NT2/D1 (cell line): ENCODE measurements around the gene ATAD3C.
A peak's percentile ranks its signal among the peaks of the same experiment; 100 is the strongest.

ENCODE experiments used
- DNase-seq: peaks from one replicate; pipeline ENCODE4 v3.0.0-alpha.2; 2011; ENCODE audit warnings: low read depth, low spot score
- H3K27me3 ChIP-seq: 2 replicates; pipeline ENCODE4 v1.6.0; 2011; ENCODE audit warnings: mild to moderate bottlenecking; ENCODE audit not compliant: insufficient read length, insufficient read depth
- H3K36me3 ChIP-seq: 2 replicates; pipeline ENCODE4 v1.6.1; 2011; ENCODE audit warnings: mild to moderate bottlenecking, low read length, mixed read lengths; ENCODE audit not compliant: insufficient read depth, insufficient read length
- H3K4me1 ChIP-seq: 2 replicates; pipeline ENCODE4 v1.5.1; 2011; ENCODE audit not compliant: insufficient read depth, insufficient read length
- H3K4me3 ChIP-seq: 2 replicates; pipeline ENCODE4 v1.5.1; 2011; ENCODE audit warnings: low read depth; ENCODE audit not compliant: insufficient read length
- H3K9ac ChIP-seq: 2 replicates; pipeline ENCODE4 v1.6.0; 2011; ENCODE audit warnings: low read depth; ENCODE audit not compliant: insufficient read length
- H3K9me3 ChIP-seq: 2 replicates; pipeline ENCODE4 v1.5.1; 2011; ENCODE audit warnings: mild to moderate bottlenecking, low read length; ENCODE audit not compliant: insufficient read depth
- SUZ12 ChIP-seq: IDR thresholded peaks from 2 replicates; pipeline ENCODE4 v1.6.1; 2011; ENCODE audit not compliant: insufficient read length, insufficient read depth; ENCODE audit errors: extremely low read depth
- YY1 ChIP-seq: IDR thresholded peaks from 2 replicates; pipeline ENCODE4 v1.6.1; 2011; ENCODE audit not compliant: insufficient read length, insufficient read depth
- ZNF274 ChIP-seq: IDR thresholded peaks from 2 replicates; pipeline ENCODE4 v1.6.1; 2011; ENCODE audit warnings: mild to moderate bottlenecking, low read depth, low read length

ATAD3C gene

DNA sequence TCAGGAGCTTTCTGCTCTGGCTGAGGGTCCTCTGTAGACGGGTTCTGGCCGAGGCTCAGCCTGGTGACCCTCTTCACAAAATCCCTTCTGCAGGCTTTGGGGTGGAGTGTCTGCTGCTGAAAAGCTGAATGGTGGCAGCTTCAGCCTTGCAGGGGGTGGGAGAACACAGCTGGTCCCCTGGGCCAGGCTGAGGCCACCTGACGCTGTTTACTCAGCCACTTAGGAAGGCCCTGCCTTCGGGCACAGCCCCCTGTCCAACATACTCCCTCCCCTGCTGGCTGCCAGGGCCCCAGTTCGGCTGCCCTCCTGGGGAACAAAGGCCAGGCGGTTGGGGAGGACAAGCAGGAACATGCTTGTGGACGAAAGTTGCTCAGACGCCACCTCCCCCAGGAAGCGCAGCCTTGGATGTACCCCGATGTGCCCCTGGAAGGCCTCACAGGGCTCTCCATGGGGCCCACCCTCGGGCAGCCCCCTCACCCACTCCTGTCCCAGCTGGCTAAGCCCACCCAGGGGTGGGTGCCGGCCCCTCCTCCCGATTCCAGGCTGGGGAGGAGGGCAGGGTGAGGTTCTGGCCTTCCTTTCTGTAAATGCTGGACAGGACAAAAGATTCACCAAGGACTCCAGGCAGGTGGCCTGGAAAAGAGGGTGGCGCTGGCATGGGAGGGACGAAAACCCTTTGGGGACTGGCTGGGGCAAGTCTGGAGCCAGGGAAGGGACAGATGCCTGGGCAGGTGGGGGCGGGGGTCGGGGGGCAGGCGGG lies 28.2 kb upstream of the ATAD3C start, which contains the start of gene ANKRD65:
ANKRD65 (minus strand) TSS at position 130 of the 760 bp plus-strand sequence. CDS start 271 bp downstream, outside the sequence.
- no peaks in the 10 kb centered on the region for H3K9me3 ChIP-seq
- H3K9ac ChIP-seq: peak within 1 kb of the TSS; percentile 72
- TF ChIP-seq SUZ12 (no peak), ZNF274 (no peak), YY1 (no peak)
- no peaks in the 10 kb centered on the region for H3K27me3 ChIP-seq
- H3K4me1 ChIP-seq: peaks cover 25% of the 10 kb centered on the region
- no peaks in the 10 kb centered on the region for H3K36me3 ChIP-seq
- H3K4me3 ChIP-seq: peak within 1 kb of the TSS; percentile 21
- no peak for DNase-seq

- Histone ChIP-seq H3K9me3 (no peaks in the 10 kb centered on the region), H3K9ac (no peak overlapping the region), H3K27me3 (no peaks in the 10 kb centered on the region), H3K4me3 (no peak overlapping the region), H3K4me1 (peaks cover 26% of the 10 kb centered on the region), H3K36me3 (no peaks in the 10 kb centered on the region)
- no peak for DNase-seq
- no peak for TF ChIP-seq YY1
- no peak for TF ChIP-seq SUZ12
- no peak for TF ChIP-seq ZNF274
Measured at GRCh38 chr1:1421907-1422464, 27.5 kb upstream of the ATAD3C start.

- H3K9ac ChIP-seq: no peak overlapping the region
- no peaks in the 10 kb centered on the region for H3K36me3 ChIP-seq
- TF ChIP-seq SUZ12 (no peak), ZNF274 (no peak), YY1 (no peak)
- H3K4me1 ChIP-seq: peaks cover 26% of the 10 kb centered on the region
- H3K9me3 ChIP-seq: no peaks in the 10 kb centered on the region
- no peak for DNase-seq
- H3K27me3 ChIP-seq: no peaks in the 10 kb centered on the region
- no peak overlapping the region for H3K4me3 ChIP-seq
Measured at GRCh38 chr1:1422465-1423244, 26.8 kb upstream of the ATAD3C start.

- H3K27me3 ChIP-seq: no peaks in the 10 kb centered on the region
- H3K4me3 ChIP-seq: no peak overlapping the region
- H3K4me1 ChIP-seq: peaks cover 26% of the 10 kb centered on the region
- H3K9me3 ChIP-seq: no peaks in the 10 kb centered on the region
- no peak overlapping the region for H3K9ac ChIP-seq
- no peak for DNase-seq
- H3K36me3 ChIP-seq: no peaks in the 10 kb centered on the region
- no peak for TF ChIP-seq YY1
- no peak for TF ChIP-seq ZNF274
- TF ChIP-seq SUZ12: no peak
Measured at GRCh38 chr1:1423245-1423597, 26.3 kb upstream of the ATAD3C start.

DNA sequence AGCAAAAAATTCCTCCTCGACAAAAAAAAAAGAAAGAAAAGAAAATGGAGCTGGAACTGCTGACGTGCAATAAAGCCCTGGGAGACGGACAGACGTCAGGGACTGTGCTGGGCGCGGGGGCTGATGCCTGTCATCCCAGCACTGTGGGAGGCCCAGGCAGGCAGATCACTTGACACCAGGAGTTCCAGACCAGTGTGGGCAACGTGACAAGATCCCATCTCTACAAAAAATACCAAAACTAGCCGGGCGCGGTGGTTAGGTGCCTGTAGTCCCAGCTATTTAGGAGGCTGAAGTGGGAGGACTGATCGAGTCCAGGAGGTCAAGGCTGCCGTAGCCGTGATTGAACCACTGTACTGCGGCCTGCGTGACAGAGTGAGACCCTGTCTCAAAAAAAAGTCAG lies 24.8 kb upstream of the ATAD3C start:
- Histone ChIP-seq H3K4me3 (no peak overlapping the region), H3K9me3 (no peaks in the 10 kb centered on the region), H3K4me1 (peaks cover 17% of the 10 kb centered on the region), H3K36me3 (no peaks in the 10 kb centered on the region), H3K9ac (no peak overlapping the region), H3K27me3 (no peaks in the 10 kb centered on the region)
- DNase-seq: no peak
- TF ChIP-seq ZNF274: no peak

- TF ChIP-seq YY1 (no peak), ZNF274 (no peak), SUZ12 (no peak)
- no peaks in the 10 kb centered on the region for H3K9me3 ChIP-seq
Measured at GRCh38 chr1:1425426-1425752, 24.1 kb upstream of the ATAD3C start.

DNA sequence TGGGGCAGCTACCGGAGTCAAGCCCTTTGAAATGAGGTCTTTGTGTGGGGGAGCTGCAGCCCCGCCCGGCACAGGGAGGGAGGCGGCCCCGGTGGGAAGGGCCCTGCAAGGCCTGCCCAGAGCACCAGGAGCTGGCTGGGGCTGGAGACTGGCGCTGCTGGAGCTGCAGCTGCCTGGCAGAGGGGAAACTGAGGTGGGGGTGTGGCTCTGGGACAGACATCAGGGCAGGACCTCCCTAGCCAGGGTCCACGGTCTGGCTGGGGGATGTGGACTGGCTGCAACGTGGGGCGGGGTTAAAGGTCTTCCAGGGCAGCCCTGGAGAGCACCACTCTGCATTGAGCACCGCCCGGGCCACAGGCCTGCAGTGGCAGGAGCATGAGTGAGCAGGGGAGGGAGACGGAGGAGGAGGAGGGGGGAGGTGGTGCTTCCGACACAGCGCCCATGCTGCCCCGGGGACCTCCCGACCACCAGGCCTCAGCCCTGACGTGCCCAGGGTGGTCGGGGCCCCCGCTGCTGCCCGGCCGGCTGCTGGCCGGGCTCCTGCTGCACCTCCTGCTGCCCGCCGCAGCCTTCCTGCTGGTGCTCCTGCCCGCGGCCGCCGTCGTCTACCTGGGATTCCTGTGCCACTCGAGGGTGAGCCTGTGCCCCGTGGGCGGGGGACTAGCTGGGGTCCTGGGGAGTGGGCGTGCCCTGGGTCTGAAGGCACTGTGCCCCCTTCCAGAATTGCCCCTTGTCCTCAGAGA lies 23.6 kb upstream of the ATAD3C start:
- Histone ChIP-seq H3K27me3 (no peaks in the 10 kb centered on the region), H3K36me3 (no peaks in the 10 kb centered on the region), H3K9ac (peak overlapping the region; percentile 80), H3K4me1 (peaks cover 12% of the 10 kb centered on the region), H3K4me3 (peak overlapping the region; percentile 40), H3K9me3 (no peaks in the 10 kb centered on the region)
- TF ChIP-seq SUZ12 (no peak), YY1 (no peak), ZNF274 (no peak)
- DNase-seq: no peak

More at GRCh38 chr1:1425426-1425752, 24.1 kb upstream of the ATAD3C start:
- Histone ChIP-seq H3K9ac (no peak overlapping the region), H3K27me3 (no peaks in the 10 kb centered on the region), H3K4me3 (no peak overlapping the region), H3K4me1 (peaks cover 16% of the 10 kb centered on the region), H3K36me3 (no peaks in the 10 kb centered on the region)
- DNase-seq: no peak
